NCI-H510A treated with DMSO at 0.1 percent for 48 hours (cell line): ENCODE data around the gene GEMIN2.
A peak's percentile ranks its signal among the peaks of the same experiment; 100 is the strongest.
"Not testable (repeated sequence)": the region's sequence is repeated elsewhere in the genome, so short reads cannot be mapped to it uniquely, and the experiment has no call there.

ENCODE experiments used
- DNase-seq: peaks from one replicate; lab custom pipeline; 2025; lab: John Stamatoyannopoulos, UW

GEMIN2 gene

DNA sequence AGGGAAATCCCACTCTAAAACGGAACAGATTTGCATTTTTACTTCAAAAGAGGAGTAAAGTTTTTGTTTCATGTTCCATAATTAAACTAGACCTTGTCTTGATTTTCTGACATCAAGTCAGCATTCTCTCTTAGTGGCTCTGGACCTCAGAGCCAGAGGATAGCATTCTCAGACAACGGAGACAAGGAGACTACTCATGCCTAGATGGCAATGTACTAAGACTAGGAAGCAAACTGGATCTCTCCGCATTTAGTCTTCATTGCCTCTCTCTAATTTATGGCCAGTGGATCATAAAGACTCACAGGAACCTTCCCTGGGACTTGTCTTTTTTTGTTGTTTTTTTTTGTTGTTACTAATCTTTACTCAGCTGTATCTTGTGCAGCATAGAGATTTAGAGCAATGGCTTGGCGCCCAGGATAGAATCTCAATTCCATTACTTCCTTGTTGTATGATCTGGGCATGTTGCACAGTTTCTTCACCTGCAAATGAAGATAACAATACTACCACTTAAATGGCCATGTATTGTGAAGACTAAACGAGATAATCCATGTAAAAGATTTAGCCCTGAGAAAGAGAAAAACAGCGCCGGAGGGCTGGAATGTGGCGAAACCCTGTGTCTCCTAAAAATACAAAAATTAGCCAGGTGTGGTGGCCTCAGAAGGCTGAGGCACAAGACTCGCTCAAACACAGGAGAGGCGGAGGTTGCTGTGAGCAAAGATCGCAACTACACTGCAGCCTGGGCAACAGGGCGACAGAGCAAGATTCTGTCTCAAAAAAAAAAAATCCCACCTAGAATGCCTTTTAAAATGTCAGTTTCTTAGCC lies 4.0 kb upstream of the GEMIN2 start:
- peak; percentile 5 for DNase-seq

DNA sequence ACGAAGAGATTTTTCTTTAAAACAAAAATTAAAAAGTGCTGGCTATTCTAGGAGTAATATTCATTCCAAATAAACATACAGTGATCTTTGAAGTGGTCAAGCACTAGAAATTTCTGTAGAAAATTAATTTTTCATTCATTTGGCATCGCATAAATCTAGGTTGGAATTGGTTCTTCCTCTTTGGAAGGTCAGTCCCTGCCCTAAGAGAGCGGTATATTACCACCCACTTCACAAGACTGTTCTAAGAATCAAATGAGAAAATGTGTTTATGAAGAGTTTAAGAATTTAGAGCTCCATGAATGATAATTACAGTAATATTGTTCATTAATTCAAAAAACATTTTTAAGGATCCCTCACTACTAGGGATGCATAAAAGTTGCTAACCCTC lies 444 bp upstream of the GEMIN2 start:
- no peak for DNase-seq

DNA sequence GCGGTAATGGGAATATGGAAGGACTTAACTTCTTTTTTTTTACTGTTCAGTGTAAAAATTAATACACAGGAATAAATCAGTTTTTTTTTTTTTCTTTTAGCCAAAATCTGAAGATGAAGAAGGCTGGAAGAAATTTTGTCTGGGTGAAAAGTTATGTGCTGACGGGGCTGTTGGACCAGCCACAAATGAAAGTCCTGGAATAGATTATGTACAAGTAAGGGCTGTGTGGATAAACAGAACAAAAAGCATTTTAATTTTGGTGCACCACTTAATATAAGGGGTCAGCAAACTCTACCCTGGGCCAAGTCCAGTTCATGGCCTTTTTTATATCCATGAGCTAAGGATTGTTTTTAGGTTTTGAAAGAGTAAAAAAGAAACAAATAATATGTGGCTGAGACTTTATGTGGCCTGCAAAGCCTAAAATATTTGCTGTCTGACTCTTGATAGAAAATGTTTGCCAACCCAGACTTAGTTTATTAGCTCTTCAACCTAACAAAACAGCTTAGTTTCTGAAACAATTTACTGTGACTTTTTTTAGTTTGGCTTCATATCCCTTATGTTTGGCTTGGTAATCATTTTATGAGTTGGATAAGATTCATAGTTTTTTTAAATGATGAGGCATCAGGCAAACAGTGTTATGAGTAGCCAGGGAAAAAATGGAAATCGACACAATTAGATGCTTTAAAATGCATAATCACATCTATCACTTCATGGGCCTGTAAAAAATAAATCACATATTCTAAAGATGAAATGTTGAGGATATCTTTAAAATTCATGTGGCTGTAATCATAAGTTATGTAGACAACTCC lies 8.4 kb downstream of the GEMIN2 start:
- DNase-seq = no peak

DNA sequence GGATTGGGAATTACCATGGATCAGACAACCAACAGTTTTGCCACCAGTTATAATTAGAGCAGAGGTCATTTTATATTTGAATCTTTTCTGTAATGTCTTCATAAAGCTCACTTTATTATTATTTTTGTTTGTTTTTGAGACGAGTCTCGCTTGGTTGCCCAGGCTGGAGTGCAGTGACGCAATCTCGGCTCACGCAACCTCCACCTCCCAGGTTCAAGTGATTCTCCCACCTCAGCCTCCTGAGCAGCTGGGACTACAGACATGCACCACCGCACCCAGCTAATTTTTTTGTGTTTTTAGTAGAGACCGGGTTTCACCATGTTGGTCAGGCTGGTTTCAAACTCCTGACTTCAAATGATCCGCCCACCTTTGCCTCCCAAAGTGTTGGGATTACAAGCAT lies 23.7 kb downstream of the GEMIN2 start:
- DNase-seq = not testable (repeated sequence)

DNA sequence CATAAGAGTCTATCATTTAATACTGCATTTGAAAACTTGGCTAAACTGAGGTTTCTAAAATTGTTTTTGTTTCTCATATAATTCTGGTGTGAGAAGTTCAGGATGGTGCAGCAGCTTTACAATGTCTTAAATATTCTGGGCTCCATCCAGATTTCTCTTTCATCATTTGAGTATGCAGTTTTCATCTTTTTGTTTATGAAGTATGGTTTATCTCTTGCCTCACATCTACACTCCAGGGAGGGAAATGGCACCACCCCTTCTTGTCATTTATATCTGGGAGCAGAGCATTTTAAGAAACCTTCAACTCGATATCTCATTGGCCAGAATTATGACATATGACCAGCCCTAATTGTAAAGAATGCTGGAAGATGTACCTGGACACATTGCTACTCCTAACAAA lies 24.3 kb downstream of the GEMIN2 start:
- no peak for DNase-seq

DNA sequence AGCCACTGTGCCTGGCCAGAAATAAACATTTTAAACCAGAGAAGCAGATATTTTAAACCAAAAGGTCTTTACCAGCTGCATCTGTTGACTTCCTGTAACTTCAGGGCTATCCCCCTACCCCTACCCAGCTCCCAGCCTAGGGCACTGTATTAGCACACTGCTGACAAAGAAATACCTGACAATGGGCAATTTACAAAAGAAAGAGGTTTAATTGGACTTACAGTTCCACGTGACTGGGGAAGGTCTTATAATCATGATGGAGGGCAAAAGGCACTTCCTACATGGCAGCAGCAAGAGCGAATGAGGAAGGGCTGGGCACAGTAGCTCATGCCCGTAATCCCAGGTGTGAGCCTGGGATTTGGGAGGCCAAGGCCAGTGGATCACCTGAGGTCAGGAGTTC lies 26.0 kb downstream of the GEMIN2 start:
- no peak for DNase-seq

DNA sequence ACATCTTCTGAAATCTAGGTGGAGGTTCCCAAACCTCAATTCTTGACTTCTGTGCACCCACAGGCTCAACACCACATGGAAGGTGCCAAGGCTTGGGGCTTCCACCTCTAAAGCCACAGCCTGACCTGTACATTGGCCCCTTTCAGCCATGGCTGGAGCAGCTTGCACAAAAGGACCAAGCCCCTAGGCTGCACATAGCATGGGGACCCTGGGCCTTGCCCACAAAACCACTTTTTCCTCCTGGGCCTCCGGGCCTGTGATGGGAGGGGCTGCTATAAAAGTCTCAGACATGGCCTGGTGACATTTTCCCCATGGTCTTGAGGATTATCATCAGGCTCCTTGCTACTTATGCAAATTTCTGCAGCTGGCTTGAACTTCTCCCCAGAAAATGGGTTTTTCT lies 27.5 kb downstream of the GEMIN2 start:
- DNase-seq = not testable (repeated sequence)

DNA sequence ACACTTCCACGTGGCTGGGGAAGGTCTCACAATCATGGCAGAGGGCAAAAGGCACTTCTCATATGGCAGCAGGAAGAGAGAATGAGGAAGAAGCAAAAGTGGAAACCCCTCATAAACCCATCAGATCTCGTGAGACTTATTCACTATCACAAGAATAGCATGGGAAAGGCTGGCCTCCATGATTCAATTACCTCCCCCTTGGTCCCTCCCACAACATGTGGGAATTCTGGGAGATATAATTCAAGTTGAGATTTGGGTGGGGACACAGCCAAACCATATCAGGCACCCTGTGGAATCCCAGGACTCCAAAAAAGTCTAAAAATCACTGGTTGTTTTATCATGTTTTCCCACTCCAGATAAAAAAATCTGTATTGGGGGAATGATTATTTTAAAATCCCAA lies 29.1 kb downstream of the GEMIN2 start:
- DNase-seq = not testable (repeated sequence)

DNA sequence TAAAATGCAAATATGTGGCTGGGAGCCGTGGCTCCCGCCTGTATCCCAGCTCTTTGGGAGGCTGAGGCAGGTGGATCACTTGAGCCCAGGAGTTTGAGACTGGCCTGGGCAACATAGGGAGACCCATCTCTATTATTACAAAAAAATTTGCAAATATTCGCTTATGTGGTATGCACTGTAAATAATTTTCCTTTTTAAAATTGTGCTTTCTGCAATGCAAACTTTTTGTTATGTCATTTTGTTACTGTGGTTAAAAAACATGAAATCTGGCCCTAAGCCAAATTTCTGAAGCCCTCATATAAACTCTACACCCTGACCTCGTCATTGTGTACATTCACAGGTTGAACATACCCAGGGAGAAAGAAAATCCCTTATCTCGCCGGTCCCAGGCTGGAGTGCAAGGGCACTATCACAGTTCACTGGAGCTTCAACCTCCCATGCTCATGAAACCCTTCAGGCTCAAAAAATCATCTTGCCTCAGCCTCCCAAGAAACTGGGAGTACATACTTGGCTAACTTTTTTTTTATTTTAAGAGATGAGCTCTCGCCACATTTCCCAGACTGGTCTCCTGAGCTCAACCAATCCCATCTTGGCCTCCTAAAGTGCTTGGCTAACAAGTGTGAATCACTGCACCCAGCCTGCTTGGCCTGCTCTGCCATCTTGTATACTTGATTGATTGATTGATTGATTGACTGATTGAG lies 31.3 kb downstream of the GEMIN2 start:
- no peak for DNase-seq

DNA sequence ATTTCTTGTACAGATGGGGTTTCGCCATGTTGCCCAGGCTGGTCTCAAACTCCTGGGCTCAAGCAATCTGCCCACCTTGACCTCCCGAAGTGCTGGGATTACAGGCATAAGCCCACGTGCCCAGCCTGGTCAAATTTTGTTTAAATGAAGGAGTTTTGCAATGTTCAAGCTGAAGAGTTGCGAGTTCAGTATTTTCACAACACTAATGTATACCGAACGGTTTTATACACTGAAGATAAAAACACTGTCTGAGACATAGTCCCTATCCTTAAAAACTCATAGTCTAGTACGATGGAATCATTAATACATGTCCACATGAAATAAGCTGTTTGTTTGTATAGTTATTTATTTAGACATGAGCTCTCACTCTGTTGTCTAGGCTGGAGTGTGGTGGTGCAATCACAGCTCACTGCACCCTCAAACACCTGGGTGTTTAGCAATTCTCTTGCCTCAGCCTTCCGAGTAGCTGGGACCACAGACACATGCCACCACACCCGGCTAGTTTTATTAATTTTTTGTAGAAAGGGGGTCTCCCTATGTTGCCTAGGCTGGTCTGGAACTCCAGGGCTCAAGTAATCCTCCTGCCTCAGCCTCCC lies 40.6 kb downstream of the GEMIN2 start:
- DNase-seq = no peak

DNA sequence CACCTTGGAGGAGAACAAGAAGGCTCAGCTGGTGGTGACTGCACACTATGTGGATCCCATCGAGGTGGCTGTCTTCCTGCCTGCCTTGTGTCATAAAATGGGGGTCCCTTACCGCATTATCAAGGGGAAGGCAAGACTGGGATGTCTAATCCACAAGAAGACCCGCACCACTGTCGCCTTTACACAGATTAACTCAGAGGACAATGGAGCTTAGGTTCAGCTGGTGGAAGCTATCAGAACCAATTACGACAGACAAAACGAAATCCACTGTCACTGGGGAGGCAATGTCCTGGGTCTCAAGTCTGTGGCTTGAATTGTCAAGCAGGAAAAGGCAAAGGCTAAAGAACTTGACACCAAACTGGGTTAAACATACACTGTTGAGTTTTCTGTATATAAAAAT lies 43.4 kb downstream of the GEMIN2 start:
- DNase-seq = no peak

DNA sequence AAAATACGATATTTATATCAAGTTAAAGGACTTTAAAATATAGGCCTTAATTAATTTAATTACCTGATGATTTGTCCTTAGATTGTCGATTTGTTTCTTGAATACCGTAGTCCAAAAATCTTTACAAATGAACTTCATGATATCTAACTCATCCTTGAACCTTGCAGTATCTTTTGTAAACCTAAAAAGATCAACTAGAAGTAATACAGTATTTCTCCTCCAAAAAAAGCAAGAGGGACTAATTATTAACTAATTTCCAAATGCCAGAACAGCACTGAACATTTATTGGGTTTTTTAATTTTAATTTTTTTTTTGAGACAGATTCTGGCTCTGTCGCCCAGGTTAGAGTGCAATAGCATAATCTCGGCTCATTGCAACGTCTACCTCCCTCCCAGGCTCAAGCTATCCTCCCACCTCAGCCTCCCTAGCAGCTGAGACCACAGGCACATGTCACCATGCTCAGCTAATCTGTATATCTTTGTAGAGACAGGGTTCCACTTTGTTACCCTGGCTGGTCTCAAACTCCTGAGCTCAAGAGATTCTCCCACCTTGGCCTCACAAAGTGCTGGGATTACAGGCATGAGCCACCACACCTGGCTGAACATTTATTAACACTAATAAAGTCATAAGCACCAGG lies 44.2 kb downstream of the GEMIN2 start:
- no peak for DNase-seq

DNA sequence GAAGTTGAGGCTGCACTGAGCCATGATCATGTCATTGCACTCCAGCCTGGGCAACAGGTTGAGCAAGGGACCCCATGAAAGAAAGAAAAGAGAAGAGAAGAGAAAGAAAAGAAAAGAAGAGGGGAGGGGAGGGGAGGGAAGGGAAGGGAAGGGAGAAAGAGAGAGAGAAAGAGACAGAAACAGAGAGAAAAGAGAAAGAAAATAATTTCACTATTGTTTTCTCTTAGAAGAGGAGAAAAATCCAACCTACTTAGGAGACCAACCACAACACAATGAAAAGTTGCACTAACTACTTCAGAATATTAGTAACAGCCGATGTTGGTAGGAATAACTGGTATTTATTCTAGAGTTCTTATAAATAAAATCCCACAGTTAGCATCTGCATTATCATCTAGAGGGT lies 46.4 kb downstream of the GEMIN2 start:
- DNase-seq = no peak

DNA sequence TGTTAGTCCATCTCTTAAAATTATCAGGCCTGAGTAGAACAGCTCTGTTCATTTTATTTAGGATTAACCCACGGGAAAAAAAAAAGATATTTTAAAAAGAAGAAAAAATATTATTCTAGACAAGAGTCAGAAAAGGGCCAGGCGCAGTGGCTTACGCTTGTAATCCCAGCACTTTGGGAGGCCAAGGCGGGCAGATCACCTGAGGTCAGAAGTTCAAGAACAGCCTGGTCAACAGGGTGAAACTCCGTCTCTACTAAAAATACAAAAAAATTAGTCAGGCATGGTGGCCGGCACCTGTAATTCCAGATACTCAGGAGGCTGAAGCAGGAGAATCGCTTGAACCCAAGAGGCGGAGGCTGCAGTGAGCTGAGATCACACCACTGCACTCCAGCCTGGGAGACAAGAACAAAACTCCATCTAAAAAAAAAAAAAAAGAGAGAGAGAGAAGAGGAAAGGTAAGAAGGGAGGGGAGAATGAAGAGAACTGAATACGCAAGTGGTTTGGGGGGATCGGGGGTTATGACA lies 53.7 kb downstream of the GEMIN2 start:
- DNase-seq = not testable (repeated sequence)

DNA sequence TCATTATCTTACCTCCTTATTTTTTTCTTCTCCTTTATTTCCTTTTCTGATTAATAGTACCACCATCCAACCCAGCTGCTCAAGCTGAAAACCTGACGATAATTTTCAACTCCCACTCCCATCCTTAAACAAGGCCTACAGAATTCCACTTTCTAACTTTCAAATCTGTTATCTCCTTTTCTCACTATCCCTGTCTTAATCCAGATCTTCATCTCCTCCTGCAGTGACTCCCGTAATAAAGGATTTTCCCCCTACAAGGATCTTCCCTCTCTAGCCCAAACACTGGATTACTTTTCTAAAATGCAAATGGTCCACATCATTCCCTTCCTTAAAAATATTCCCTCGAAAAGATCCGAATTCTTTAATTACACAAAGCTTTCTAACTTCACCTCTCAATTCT lies 54.5 kb downstream of the GEMIN2 start:
- no peak for DNase-seq

DNA sequence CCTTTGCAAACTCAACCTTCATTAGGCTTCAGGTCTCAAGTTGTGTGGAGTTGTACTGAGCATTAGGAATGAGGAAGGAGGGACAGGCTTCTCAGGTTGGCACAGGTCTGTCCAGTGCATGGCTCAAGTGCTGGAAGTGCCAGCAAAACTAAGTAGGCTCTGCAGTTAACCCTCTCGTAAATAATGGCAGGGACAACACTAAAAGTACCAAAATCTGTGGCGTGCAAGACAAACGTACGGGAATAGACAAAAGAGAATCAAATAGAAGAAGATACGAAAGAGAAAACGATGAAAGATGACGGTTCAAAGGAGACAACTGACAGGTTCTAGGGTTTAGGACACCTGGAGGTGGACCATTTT lies 55.4 kb downstream of the GEMIN2 start:
- no peak for DNase-seq

DNA sequence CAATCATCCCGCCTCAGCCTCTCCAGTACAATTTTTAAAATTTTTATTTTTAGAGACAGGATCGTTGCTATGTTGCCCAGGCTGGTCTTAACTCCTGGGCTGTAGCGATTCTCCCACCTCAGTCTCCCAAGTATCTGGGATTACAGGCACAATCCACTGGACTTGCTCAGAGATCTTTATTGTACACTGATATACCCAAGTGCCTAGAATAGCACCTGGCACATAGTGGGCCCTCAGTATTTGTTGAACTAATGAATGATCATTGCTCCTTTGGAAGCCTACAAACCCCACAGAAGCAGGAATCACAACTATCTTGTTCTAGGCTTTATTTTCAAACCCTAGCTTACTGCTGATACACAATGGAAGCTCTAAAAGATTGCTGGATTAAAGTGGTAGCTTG lies 59.1 kb downstream of the GEMIN2 start:
- DNase-seq = no peak

DNA sequence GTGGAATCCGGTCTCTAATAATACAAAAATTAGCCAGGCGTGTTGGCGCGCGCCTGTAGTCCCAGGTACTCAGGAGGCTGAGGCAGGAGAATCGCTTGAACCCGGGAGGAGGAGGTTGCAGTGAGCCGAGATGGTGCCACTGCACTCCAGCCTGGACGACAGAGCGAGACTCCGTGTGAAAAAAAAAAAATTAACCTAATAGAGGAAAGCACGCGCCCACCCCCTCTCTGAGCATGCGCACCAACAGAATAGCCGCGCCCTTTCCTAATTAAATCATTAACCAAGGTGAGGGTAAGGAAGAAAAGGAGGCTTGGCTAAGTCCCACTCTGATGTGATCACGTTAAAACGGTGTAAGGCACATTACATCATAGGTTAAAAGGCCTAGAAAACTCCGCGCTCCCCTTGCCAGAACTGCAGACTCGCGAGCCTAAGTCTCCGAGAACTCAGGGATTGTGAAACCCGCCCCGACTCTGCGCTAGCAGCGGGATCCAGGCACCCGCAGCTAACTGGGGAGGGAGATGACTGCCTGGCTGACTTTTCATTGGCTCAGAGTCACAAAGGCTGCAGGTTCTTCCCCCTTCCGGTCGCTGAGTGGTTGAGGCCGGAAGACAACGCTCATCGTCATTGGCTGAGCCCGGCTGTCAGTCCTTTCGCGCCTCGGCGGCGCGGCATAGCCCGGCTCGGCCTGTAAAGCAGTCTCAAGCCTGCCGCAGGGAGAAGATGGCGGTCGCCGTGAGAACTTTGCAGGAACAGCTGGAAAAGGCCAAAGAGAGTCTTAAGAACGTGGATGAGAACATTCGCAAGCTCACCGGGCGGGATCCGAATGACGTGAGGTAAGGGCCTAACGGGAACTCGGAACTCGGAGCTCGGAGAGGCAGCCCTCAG lies 60.7 kb downstream of the GEMIN2 start, which contains the start of gene PNN:
Gene PNN (plus strand): TSS at position 695 of the 885 bp plus-strand sequence. CDS start 26 bp downstream, at position 721.
- peak; percentile 97 for DNase-seq

DNA sequence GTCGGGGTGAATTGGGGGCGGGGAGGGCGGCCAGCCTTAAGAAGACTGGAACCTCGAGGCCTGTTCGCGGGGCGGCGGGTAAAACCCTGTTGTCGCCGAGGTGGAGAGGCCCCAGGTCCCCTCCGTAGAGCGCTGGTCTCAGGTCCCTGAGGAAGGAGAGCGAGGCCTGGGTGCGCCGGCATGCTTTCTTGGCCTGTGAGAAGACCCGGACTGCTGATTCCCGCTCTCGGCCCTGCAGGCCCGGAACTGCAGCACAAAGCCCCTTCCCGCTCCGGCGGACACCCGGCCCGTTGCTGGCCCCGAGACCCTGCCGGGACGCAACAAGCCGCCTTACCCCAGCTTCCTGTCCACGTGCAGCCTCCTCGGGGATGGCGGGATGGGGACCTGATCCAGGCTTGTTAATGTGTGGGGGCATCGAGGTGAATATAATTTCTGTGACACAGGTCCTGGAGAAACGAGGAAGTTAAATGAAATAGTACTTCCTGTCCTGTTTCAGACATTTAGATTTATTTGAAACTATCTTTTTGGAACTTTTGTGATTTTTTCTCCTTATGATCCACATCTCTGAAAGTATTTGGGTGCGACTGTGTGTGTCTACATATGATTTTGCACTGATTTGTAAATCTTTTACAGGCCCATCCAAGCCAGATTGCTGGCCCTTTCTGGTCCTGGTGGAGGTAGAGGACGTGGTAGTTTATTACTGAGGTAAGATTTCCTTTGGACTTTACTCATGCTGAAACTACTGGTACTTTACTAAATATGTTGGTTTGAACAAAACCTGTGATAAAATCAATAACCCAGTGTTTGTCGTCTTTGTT lies 61.5 kb downstream of the GEMIN2 start:
- DNase-seq = no peak
